Natural killer cell (primary cell): ENCODE measurements around the gene SMIM22. TPM values are rescaled to one million over a fixed set of nuclear protein-coding genes. Genes with fewer than 3 reads are reported as not detected.

Source experiments
- ATAC-seq, 3 donors: fragments of 150-1000 bp in 2 of 3; fragments of 200-7000 bp in 1 of 3; cut with Tn5 transposase; 1 replicate in 1 of 3; 2 replicates in 2 of 3; pipeline ENCODE4 v1.10.0; 2021; ENCODE audit warnings: mild to moderate bottlenecking in 2 of 3, moderate library complexity in 2 of 3
- DNase-seq, 2 donors: peaks; one replicate each; pipeline versions ENCODE4 v3.0.0 to v3.0.0-alpha.2; 2013 to 2021; ENCODE audit warnings: mixed read lengths in 1 of 2
- H3K27ac ChIP-seq: one replicate; pipeline ENCODE4 v1.5.1; 2013; ENCODE audit warnings: mild to moderate bottlenecking, low read length
- H3K27me3 ChIP-seq: one replicate; pipeline ENCODE4 v1.6.1; 2013; ENCODE audit warnings: low read length; ENCODE audit not compliant: control insufficient read depth, insufficient read depth
- H3K36me3 ChIP-seq: one replicate; pipeline ENCODE4 v1.6.1; 2013; ENCODE audit warnings: low read length; ENCODE audit not compliant: control insufficient read depth, insufficient read depth
- H3K4me1 ChIP-seq: one replicate; pipeline ENCODE4 v1.6.1; 2013; ENCODE audit warnings: low read length; ENCODE audit not compliant: control insufficient read depth, insufficient read depth
- H3K4me3 ChIP-seq: one replicate; pipeline ENCODE4 v1.5.1; 2013; ENCODE audit warnings: low read length
- H3K9me3 ChIP-seq: one replicate; pipeline ENCODE4 v1.6.1; 2013; ENCODE audit warnings: low read length; ENCODE audit not compliant: control insufficient read depth, insufficient read depth
- H3K27ac Mint-ChIP-seq, 2 donors: one replicate each; pipeline ENCODE4 v1.8.0; 2022; ENCODE audit warnings: mild to moderate bottlenecking in 2 of 2, mixed read lengths in 2 of 2, moderate library complexity in 1 of 2
- H3K27me3 Mint-ChIP-seq, 2 donors: one replicate each; pipeline ENCODE4 v1.8.0; 2022; ENCODE audit warnings: low read depth in 2 of 2, mixed read lengths in 2 of 2
- H3K36me3 Mint-ChIP-seq: one replicate; pipeline ENCODE4 v1.8.0; 2022; ENCODE audit warnings: mixed read lengths
- H3K4me1 Mint-ChIP-seq, 2 donors: one replicate each; pipeline ENCODE4 v1.8.0; 2022; ENCODE audit warnings: mixed read lengths in 2 of 2
- H3K4me3 Mint-ChIP-seq: one replicate; pipeline ENCODE4 v1.8.0; 2022; ENCODE audit warnings: mild to moderate bottlenecking, moderate library complexity, mixed read lengths
- H3K9me3 Mint-ChIP-seq, 2 donors: one replicate each; pipeline ENCODE4 v1.8.0; 2022; ENCODE audit warnings: mixed read lengths in 2 of 2
- CTCF ChIP-seq: fragments of 200-600 bp; IDR thresholded peaks from one replicate; pipeline ENCODE4 v1.8.0; 2022; ENCODE audit warnings: antibody characterized with exemption
- WGBS: methylation state at CpG from one replicate; pipeline ENCODE4 v1.1.7; 2013; ENCODE audit warnings: missing lambda C conversion rate; ENCODE audit not compliant: insufficient coverage; 5-methylcytosine and 5-hydroxymethylcytosine counted together
- intact Hi-C: fragments of 100-400 bp; cut with micrococcal nuclease; formaldehyde crosslinking; loops from one replicate; pipeline ENCODE4 v1.14.2; 2022
- total RNA-seq, 4 donors: library from RNA; stranded (reverse); fragments of 120-200 nt in 1 of 4; gene quantifications; one replicate each; pipeline versions ENCODE4 v1.2.3 to v1.2.4, GENCODE V29; 2013 to 2022

SMIM22 gene
- total RNA-seq, 3 donors from 2014 or later (not counting 1 experiment from before 2014, with no cell fraction given) = not detected

- no peak for ATAC-seq
- H3K4me3 ChIP-seq = no peak overlapping the region
- H3K9me3 Mint-ChIP-seq = no peaks in the 10 kb centered on the region
- H3K4me1 ChIP-seq = no peaks in the 10 kb centered on the region
- H3K36me3 Mint-ChIP-seq = no peaks in the 10 kb centered on the region
- TF ChIP-seq CTCF = no peak
- H3K27ac ChIP-seq = no peak overlapping the region
- H3K27me3 Mint-ChIP-seq = no peaks in the 10 kb centered on the region
- no peaks in the 10 kb centered on the region for H3K4me1 Mint-ChIP-seq
- H3K36me3 ChIP-seq = peaks cover 52% of the 10 kb centered on the region
- 97% methylated on average over 6 of the region's 6 CpGs for WGBS
- intact Hi-C loops = no loop called here
- no peaks in the 10 kb centered on the region for H3K9me3 ChIP-seq
- no peak for DNase-seq
- H3K4me3 Mint-ChIP-seq = no peak overlapping the region
- no peaks in the 10 kb centered on the region for H3K27me3 ChIP-seq
- H3K27ac Mint-ChIP-seq = no peak overlapping the region
These were observed 39.5 kb upstream of the SMIM22 start for GRCh38 chr16:4755687-4756086.

GRCh38 chr16:4760221-4760910 lies 34.8 kb upstream of the SMIM22 start:
- intact Hi-C loops = no loop called here

GRCh38 chr16:4762205-4762604 lies 33.0 kb upstream of the SMIM22 start:
- no peak overlapping the region for H3K27ac Mint-ChIP-seq
- ATAC-seq = no peak
- peaks cover 36% of the 10 kb centered on the region for H3K36me3 ChIP-seq
- no peaks in the 10 kb centered on the region for H3K27me3 Mint-ChIP-seq
- TF ChIP-seq CTCF = no peak
- H3K9me3 Mint-ChIP-seq = no peaks in the 10 kb centered on the region
- no peak overlapping the region for H3K27ac ChIP-seq
- intact Hi-C loops = no loop called here
- H3K27me3 ChIP-seq = no peaks in the 10 kb centered on the region
- no peaks in the 10 kb centered on the region for H3K9me3 ChIP-seq
- peaks cover 19% of the 10 kb centered on the region for H3K4me1 ChIP-seq
- no peak for DNase-seq
- H3K4me3 ChIP-seq = no peak overlapping the region
- H3K4me3 Mint-ChIP-seq = no peak overlapping the region
- 95% methylated on average over 9 of the region's 9 CpGs for WGBS
- no peaks in the 10 kb centered on the region for H3K36me3 Mint-ChIP-seq
- H3K4me1 Mint-ChIP-seq = peaks cover 12 to 14% of the 10 kb centered on the region in 2 donors

More at GRCh38 chr16:4760221-4760910, 34.8 kb upstream of the SMIM22 start:
- no peaks in the 10 kb centered on the region for H3K36me3 Mint-ChIP-seq
- Histone ChIP-seq H3K36me3 (peaks cover 40% of the 10 kb centered on the region), H3K27me3 (no peaks in the 10 kb centered on the region), H3K4me1 (peaks cover 4% of the 10 kb centered on the region), H3K9me3 (no peaks in the 10 kb centered on the region), H3K4me3 (no peak overlapping the region), H3K27ac (no peak overlapping the region)
- 97% methylated on average over 23 of the region's 23 CpGs for WGBS
- DNase-seq (no peak), ATAC-seq (no peak)
- no peak for TF ChIP-seq CTCF
- H3K27me3 Mint-ChIP-seq = no peaks in the 10 kb centered on the region
- peaks cover under 1% of the 10 kb centered on the region in 2 donors for H3K4me1 Mint-ChIP-seq
- H3K4me3 Mint-ChIP-seq = no peak overlapping the region
- H3K9me3 Mint-ChIP-seq = no peaks in the 10 kb centered on the region
- H3K27ac Mint-ChIP-seq = no peak overlapping the region

- H3K36me3 Mint-ChIP-seq = no peaks in the 10 kb centered on the region
- DNase-seq = no peak
- peaks cover 24 to 27% of the 10 kb centered on the region in 2 donors for H3K4me1 Mint-ChIP-seq
- H3K9me3 Mint-ChIP-seq = no peaks in the 10 kb centered on the region
- no peak overlapping the region for H3K27ac Mint-ChIP-seq
- H3K4me1 ChIP-seq = peaks cover 33% of the 10 kb centered on the region
- TF ChIP-seq CTCF = no peak
- H3K27me3 Mint-ChIP-seq = no peaks in the 10 kb centered on the region
- no peak overlapping the region for H3K4me3 ChIP-seq
- no peak for ATAC-seq
- intact Hi-C loops = no loop called here
- peaks cover 29% of the 10 kb centered on the region for H3K36me3 ChIP-seq
- H3K27me3 ChIP-seq = no peaks in the 10 kb centered on the region
- WGBS = 97% methylated on average over 7 of the region's 7 CpGs
- H3K9me3 ChIP-seq = no peaks in the 10 kb centered on the region
- no peak overlapping the region for H3K27ac ChIP-seq
- no peak overlapping the region for H3K4me3 Mint-ChIP-seq
These were observed 31.4 kb upstream of the SMIM22 start for GRCh38 chr16:4763791-4764190.
